K562 (cell line): Measurements from ENCODE around the gene TRNAU1AP. TPM values are rescaled to one million over a fixed set of nuclear protein-coding genes. Genes with fewer than 3 reads are reported as not detected.

ENCODE experiments used
- ATAC-seq: fragments of 200-7000 bp; cut with Tn5 transposase; 3 replicates; pipeline ENCODE4 v1.9.1; 2020; ENCODE audit warnings: moderate library complexity
- BruUV-seq: library from RNA; stranded (reverse); fragments of 400-500 nt; replicated peaks from 2 replicates; lab custom pipeline; 2021; lab: Mats Ljungman, UMichigan
- CTCF ChIA-PET: fragments of 300-600 bp; formaldehyde crosslinking; extraction: SDS; loops from one replicate; lab custom pipeline; 2021; ENCODE audit warnings: low intra/inter-chr PET ratio; lab: Yijun Ruan, JAX
- POLR2A ChIA-PET: fragments of 300-600, 350-650 bp; sonication (Branson Sonifier 250); formaldehyde crosslinking; extraction: SDS; loops from one replicate; lab custom pipeline; 2021; ENCODE audit warnings: antibody characterized with exemption, inconsistent platforms; lab: Yijun Ruan, JAX
- DNase-seq, 4 experiments: peaks; one replicate each; pipeline versions ENCODE4 v3.0.0 to v3.0.0-alpha.2; 2011 to 2018; ENCODE audit warnings: low spot score in 3 of 4, mixed read lengths in 3 of 4; ENCODE audit errors: extremely low read depth in 1 of 4
- FAIRE-seq: peaks from 2 replicates; lab custom pipeline; 2011; peaks lifted over from hg19 to GRCh38; lab: Jason Lieb, UNC
- H2AFZ ChIP-seq: 2 replicates; pipeline ENCODE4 v1.6.0; 2011; ENCODE audit warnings: low read depth, low read length, control low read depth, inconsistent platforms
- H3K27ac ChIP-seq: fragments of 200-600 bp; 3 replicates; pipeline ENCODE4 v1.8.0; 2011; ENCODE audit warnings: low read depth, mild to moderate bottlenecking, control low read depth, inconsistent platforms, low read length, moderate library complexity, mixed read lengths; ENCODE audit errors: extremely low read depth
- H3K27me3 ChIP-seq, 2 experiments: fragments of 300-600 bp in 1 of 2; 2 replicates in 1 of 2; 3 replicates in 1 of 2; pipeline versions ENCODE4 v1.6.0 to v1.8.0; 2011; ENCODE audit warnings: inconsistent platforms in 2 of 2, low read length in 2 of 2, mild to moderate bottlenecking in 1 of 2, mixed read lengths in 1 of 2, moderate library complexity in 1 of 2; ENCODE audit not compliant: control insufficient read depth in 2 of 2, insufficient read depth in 2 of 2
- H3K36me3 ChIP-seq: fragments of 300-600 bp; 3 replicates; pipeline ENCODE4 v1.8.0; 2011; ENCODE audit warnings: mild to moderate bottlenecking, low read length, inconsistent platforms; ENCODE audit not compliant: control insufficient read depth, insufficient read depth
- H3K4me1 ChIP-seq, 2 experiments: fragments of 200-600 bp in 1 of 2; replicated peaks in 1 of 2; 2 replicates in 1 of 2; 3 replicates in 1 of 2; pipeline versions ENCODE4 v1.5.1 to v1.8.0; 2011; ENCODE audit warnings: inconsistent platforms in 2 of 2, low read length in 2 of 2, mild to moderate bottlenecking in 1 of 2, mixed read lengths in 1 of 2, moderate library complexity in 1 of 2; ENCODE audit not compliant: control insufficient read depth in 2 of 2, insufficient read depth in 2 of 2
- H3K4me2 ChIP-seq: 2 replicates; pipeline ENCODE4 v1.6.1; 2011; ENCODE audit warnings: low read length, control low read depth, inconsistent platforms, mixed read lengths; ENCODE audit not compliant: insufficient read depth
- H3K4me3 ChIP-seq: fragments of 200-600 bp; sonication (generic), shearing (Covaris generic); 2 replicates; pipeline ENCODE4 v1.5.1; 2016; ENCODE audit warnings: control low read depth, inconsistent platforms
- H3K79me2 ChIP-seq: fragments of 200-600 bp; 3 replicates; pipeline ENCODE4 v1.8.0; 2011; ENCODE audit warnings: low read length, inconsistent platforms; ENCODE audit not compliant: control insufficient read depth, insufficient read depth
- H3K9ac ChIP-seq, 2 experiments: 2 replicates each; pipeline versions ENCODE4 v1.6.0 to v1.6.1; 2011; ENCODE audit warnings: low read depth in 2 of 2, low read length in 2 of 2, control low read depth in 1 of 2, inconsistent platforms in 1 of 2, mild to moderate bottlenecking in 1 of 2, mixed read lengths in 1 of 2; ENCODE audit not compliant: insufficient read depth in 1 of 2
- H3K9me1 ChIP-seq: one replicate; pipeline ENCODE4 v1.6.0; 2011; ENCODE audit warnings: inconsistent platforms, mild to moderate bottlenecking, low read length, moderate library complexity; ENCODE audit not compliant: control insufficient read depth, insufficient read depth
- H3K9me3 ChIP-seq: replicated peaks from 2 replicates; pipeline ENCODE4 v1.5.1; 2011; ENCODE audit warnings: low read depth, low read length, inconsistent platforms; ENCODE audit not compliant: control insufficient read depth, insufficient read depth
- H4K20me1 ChIP-seq: replicated peaks from 2 replicates; pipeline ENCODE4 v1.6.1; 2011; ENCODE audit warnings: low read length, inconsistent platforms, mixed read lengths; ENCODE audit not compliant: control insufficient read depth, insufficient read depth
- ARID3A ChIP-seq: IDR thresholded peaks from 2 replicates; pipeline ENCODE4 v1.6.1; 2012; ENCODE audit warnings: low read depth, low read length, improper control_type of control experiment, borderline replicate concordance
- BACH1 ChIP-seq: fragments of 200-800 bp; sonication (Bioruptor generic); IDR thresholded peaks from 2 replicates; pipeline ENCODE4 v1.6.1; 2016; ENCODE audit warnings: missing genetic modification characterization, missing compliant biosample characterization
- DDX20 ChIP-seq: fragments of 450-650 bp; IDR thresholded peaks from 2 replicates; pipeline ENCODE4 v1.6.1; 2016; ENCODE audit warnings: missing genetic modification characterization, low read depth, mild to moderate bottlenecking, missing compliant biosample characterization, moderate library complexity
- DLX4 ChIP-seq: fragments of 250-450 bp; sonication (Bioruptor Pico); IDR thresholded peaks from 2 replicates; pipeline ENCODE4 v1.6.1; 2021; ENCODE audit warnings: mild to moderate bottlenecking
- GABPA ChIP-seq: fragments of 200-800 bp; sonication (Bioruptor generic); conservative IDR thresholded peaks from 2 replicates; pipeline ENCODE4 v1.6.1; 2016; ENCODE audit warnings: low read depth, missing genetic modification characterization, missing compliant biosample characterization
- GMEB1 ChIP-seq: fragments of 250-450 bp; sonication (Bioruptor Pico); IDR thresholded peaks from 2 replicates; pipeline ENCODE4 v1.4.0; 2020; ENCODE audit warnings: mild to moderate bottlenecking
- KLF16 ChIP-seq: IDR thresholded peaks from 2 replicates; pipeline ENCODE4 v1.6.1; 2016; ENCODE audit warnings: antibody characterized with exemption
- L3MBTL2 ChIP-seq: fragments of 450-650 bp; IDR thresholded peaks from 2 replicates; pipeline ENCODE4 v1.6.1; 2016; ENCODE audit warnings: mild to moderate bottlenecking, moderate library complexity
- MAFG ChIP-seq: fragments of 450-650 bp; conservative IDR thresholded peaks from 2 replicates; pipeline ENCODE4 v1.6.1; 2016; ENCODE audit warnings: missing genetic modification characterization, missing compliant biosample characterization
- POLR2B ChIP-seq: fragments of 450-650 bp; IDR thresholded peaks from 2 replicates; pipeline ENCODE4 v1.6.1; 2018; ENCODE audit warnings: low read depth; ENCODE audit not compliant: partially characterized antibody
- RBFOX2 ChIP-seq: fragments of 200-400 bp; formaldehyde crosslinking; IDR thresholded peaks from 2 replicates; pipeline ENCODE4 v1.6.1; 2017; ENCODE audit warnings: low read depth, mild to moderate bottlenecking, low read length, moderate library complexity
- RBM39 ChIP-seq: fragments of 200-400 bp; formaldehyde crosslinking; optimal IDR thresholded peaks from 2 replicates; pipeline ENCODE3; 2018; ENCODE audit warnings: low read depth, low read length
- SUPT5H ChIP-seq: fragments of 450-650 bp; IDR thresholded peaks from 2 replicates; pipeline ENCODE4 v1.6.1; 2016
- TAL1 ChIP-seq: fragments of 450-650 bp; IDR thresholded peaks from 2 replicates; pipeline ENCODE4 v1.6.1; 2016; ENCODE audit warnings: mild to moderate bottlenecking
- TARDBP ChIP-seq: fragments of 450-650 bp; IDR thresholded peaks from 2 replicates; pipeline ENCODE4 v1.6.1; 2016
- ZBED1 ChIP-seq: IDR thresholded peaks from 2 replicates; pipeline ENCODE4 v1.6.1; 2014
- ZNF253 ChIP-seq: fragments of 250-450 bp; sonication (Bioruptor Pico); conservative IDR thresholded peaks from 2 replicates; pipeline ENCODE4 v1.6.1; 2021; ENCODE audit warnings: mild to moderate bottlenecking
- WGBS: fragments of 100-300 bp; shearing (Covaris generic); methylation state at CpG from one replicate; pipeline ENCODE4 v1.1.6; 2016; ENCODE audit warnings: low coverage, mixed read lengths; ENCODE audit not compliant: insufficient coverage; ENCODE audit errors: missing lambda C conversion rate; 5-methylcytosine and 5-hydroxymethylcytosine counted together
- in situ Hi-C: fragments of 300-500 bp; cut with MboI; formaldehyde crosslinking; loops from 4 replicates; pipeline ENCODE4 v1.15.0; 2018; ENCODE audit warnings: inconsistent platforms, mixed read lengths
- intact Hi-C: fragments of 100-400 bp; cut with micrococcal nuclease; formaldehyde crosslinking; loops from 2 replicates; pipeline ENCODE4 v1.14.2; 2022
- polyA plus RNA-seq, 8 experiments: library from polyadenylated mRNA; depleted of rRNA in 4 of 8; stranded (reverse) in 5 of 8; unstranded in 3 of 8; fragments of >200 nt; fragmentation: Nextera tagmentation in 2 of 8; fragmentation: Illumina TruSeq in 1 of 8; extraction: Ambion mirVana in 2 of 8; extraction: Trizol in 1 of 8; gene quantifications; 2 replicates each; pipeline versions ENCODE4 v1.2.1 to v1.2.3, GENCODE V29; 2011 to 2014; ENCODE audit warnings: inconsistent platforms in 1 of 8, missing spikeins in 1 of 8
- total RNA-seq, 7 experiments: library from RNA; depleted of rRNA in 6 of 7; stranded (reverse); fragments of >200 nt in 6 of 7; fragmentation: Illumina TruSeq in 2 of 7; extraction: Trizol in 2 of 7; gene quantifications; 2 replicates each; pipeline versions ENCODE4 v1.2.1 to v1.2.3, GENCODE V29; 2011 to 2021; ENCODE audit warnings: low replicate concordance in 1 of 7

The TRNAU1AP gene
- total and polyA plus RNA-seq, 9 of the 15 experiments (the other 6 are each of a cell fraction or from before 2014, with no cell fraction given), result 34.9 to 110 (median 46.3) TPM

- no peak for TF ChIP-seq BACH1
These were observed 25.1 kb downstream of the TRNAU1AP start (continued) for GRCh38 chr1:28577738-28578536.

- H3K27ac ChIP-seq, result peak overlapping the region; percentile 77; the same call in 2 of the 3 replicates
- TF ChIP-seq ZBED1, result peak; percentile 22; the same call in 1 of the 2 replicates
- peak; percentile 28 for TF ChIP-seq RBM39
- no peak for TF ChIP-seq ARID3A
- peak; percentile 16 for TF ChIP-seq POLR2B
- TF ChIP-seq TARDBP, result no peak
- no peak for TF ChIP-seq DLX4 (CRISPR knock-in tag)
- no peak for TF ChIP-seq GABPA (tag)
- TF ChIP-seq SUPT5H, result 0 out of 2 replicates have a peak, but pooled peaks have one; percentile 29
- no peak for TF ChIP-seq DDX20 (tag)
- no peak for TF ChIP-seq KLF16
- 0 out of 2 replicates have a peak, but pooled peaks have one; percentile 39 for TF ChIP-seq ZNF253 (CRISPR knock-in tag)
- no peak for TF ChIP-seq MAFG (tag)
- TF ChIP-seq RBFOX2, result 0 out of 2 replicates have a peak, but pooled peaks have one; percentile 9
- TF ChIP-seq L3MBTL2, result no peak
- no peak for TF ChIP-seq GMEB1
- no peak for TF ChIP-seq TAL1
These were observed 25.9 kb downstream of the TRNAU1AP start for GRCh38 chr1:28578696-28579218.

More at GRCh38 chr1:28578696-28579218, 25.9 kb downstream of the TRNAU1AP start:
- in situ Hi-C loops, result no loop called here
- H3K79me2 ChIP-seq, result peaks cover 42% of the 10 kb centered on the region
- no peak overlapping the region for H2AFZ ChIP-seq
- peak overlapping the region; percentile 9; the same call in 1 of the 2 replicates for H3K4me2 ChIP-seq
- no TSS peak for BruUV-seq
- ChIA-PET CTCF (no interaction called here), POLR2A (interaction anchor here (0.6 to 7.5 kb wide), 22 partner anchors 8 to 318 kb away, joined by 3 to 201 read pairs (median 7); partner anchors contain the start of genes PHACTR4, RCC1, RNU11 and TRNAU1AP)
- intact Hi-C loops, result no loop called here
- peak overlapping the region; percentile 59 to 83; a peak in 2 of 4 replicates for H3K9ac ChIP-seq
- peaks cover 58% of the 10 kb centered on the region for H3K36me3 ChIP-seq
- peaks cover 33% of the 10 kb centered on the region for H4K20me1 ChIP-seq
- H3K27me3 ChIP-seq, result no peaks in the 10 kb centered on the region
- FAIRE-seq, result no peak
- ATAC-seq, result no peak
- peaks cover 11% of the 10 kb centered on the region for H3K9me1 ChIP-seq
- peak in 2 of 4 experiments; percentile 11 to 15 for DNase-seq
- H3K9me3 ChIP-seq, result no peaks in the 10 kb centered on the region
- H3K4me3 ChIP-seq, result peak overlapping the region; percentile 81; the same call in 1 of the 2 replicates
- peaks cover 18 to 24% of the 10 kb centered on the region in 2 experiments; a peak in 4 of 5 replicates for H3K4me1 ChIP-seq
- WGBS, result 59% methylated on average over 6 of the region's 6 CpGs
